Activated CD4-positive, alpha-beta T cell treated with anti-CD3 and anti-CD28 coated beads, Interleukin-2, amount 10 ng/mL, durations not matched to agents 24 days and 14 days (primary cell): ENCODE results near the gene ITGA2B. TPM values are rescaled to one million over a fixed set of nuclear protein-coding genes. Genes with fewer than 3 reads are reported as not detected.

Source experiments
- DNase-seq: peaks from one replicate; pipeline ENCODE4 v3.0.0; 2022
- H3K27ac Mint-ChIP-seq: one replicate; pipeline ENCODE4 v1.8.0; 2022; ENCODE audit warnings: mild to moderate bottlenecking, mixed read lengths
- H3K27me3 Mint-ChIP-seq: one replicate; pipeline ENCODE4 v1.8.0; 2022; ENCODE audit warnings: mixed read lengths
- H3K36me3 Mint-ChIP-seq: one replicate; pipeline ENCODE4 v1.8.0; 2022; ENCODE audit warnings: low read depth, mild to moderate bottlenecking, mixed read lengths
- H3K4me1 Mint-ChIP-seq: one replicate; pipeline ENCODE4 v1.8.0; 2021; ENCODE audit warnings: mixed read lengths
- H3K4me3 Mint-ChIP-seq: one replicate; pipeline ENCODE4 v1.8.0; 2022; ENCODE audit warnings: mild to moderate bottlenecking, moderate library complexity, mixed read lengths
- H3K9me3 Mint-ChIP-seq: one replicate; pipeline ENCODE4 v1.8.0; 2021; ENCODE audit warnings: mixed read lengths
- intact Hi-C: fragments of 100-400 bp; cut with micrococcal nuclease; formaldehyde crosslinking; loops from one replicate; pipeline ENCODE4 v1.15.1; 2023
- total RNA-seq: library from RNA; stranded (reverse); gene quantifications from 2 replicates; pipeline ENCODE4 v1.2.3, GENCODE V29; 2022

Gene ITGA2B
- 0.65 and 0.85 TPM in 2 replicates for total RNA-seq

DNA sequence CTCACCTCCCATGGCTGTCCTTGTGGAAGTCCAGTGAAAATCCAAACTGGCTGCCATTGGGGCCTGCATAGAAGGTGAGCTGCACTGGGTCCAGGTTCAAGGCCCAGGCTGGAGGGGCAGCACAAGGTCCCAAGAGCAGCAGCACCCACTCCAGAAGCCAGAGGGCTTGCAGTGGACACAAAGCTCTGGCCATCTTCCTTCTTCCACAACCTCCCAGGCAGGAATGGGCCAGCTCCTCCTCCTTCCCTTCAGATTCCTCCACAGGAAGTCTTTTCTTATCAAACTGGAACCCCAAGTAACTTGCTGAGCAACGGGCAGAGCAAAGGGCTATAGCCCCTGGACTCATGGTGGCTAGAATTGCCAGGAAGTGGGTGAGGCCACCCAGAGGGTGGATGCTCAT is at the start of gene ITGA2B:
TSS of gene ITGA2B (minus strand) at position 369 of the 400 bp plus-strand sequence. CDS start at position 193, 176 bp downstream.
- H3K9me3 Mint-ChIP-seq, result no peaks in the 10 kb centered on the region
- intact Hi-C loops, result loop anchor here (10.0 kb wide), 1 partner anchor 116 kb away; the partner anchor contains the start of gene GPATCH8
- DNase-seq, result no peak
- H3K4me1 Mint-ChIP-seq, result peaks cover 19% of the 10 kb centered on the region
- H3K27me3 Mint-ChIP-seq, result peaks cover 9% of the 10 kb centered on the region
- no peaks in the 10 kb centered on the region for H3K36me3 Mint-ChIP-seq
- H3K4me3 Mint-ChIP-seq, result no peak within 1 kb of the TSS
- H3K27ac Mint-ChIP-seq, result no peak within 1 kb of the TSS

GRCh38 chr17:44439168-44439567 is 49.7 kb upstream of the ITGA2B start:
- H3K4me1 Mint-ChIP-seq, result peaks cover 12% of the 10 kb centered on the region
- intact Hi-C loops, result no loop called here
- no peaks in the 10 kb centered on the region for H3K27me3 Mint-ChIP-seq
- no peak overlapping the region for H3K27ac Mint-ChIP-seq
- no peak overlapping the region for H3K4me3 Mint-ChIP-seq
- peaks cover 22% of the 10 kb centered on the region for H3K36me3 Mint-ChIP-seq
- H3K9me3 Mint-ChIP-seq, result no peaks in the 10 kb centered on the region
- DNase-seq, result no peak

DNA sequence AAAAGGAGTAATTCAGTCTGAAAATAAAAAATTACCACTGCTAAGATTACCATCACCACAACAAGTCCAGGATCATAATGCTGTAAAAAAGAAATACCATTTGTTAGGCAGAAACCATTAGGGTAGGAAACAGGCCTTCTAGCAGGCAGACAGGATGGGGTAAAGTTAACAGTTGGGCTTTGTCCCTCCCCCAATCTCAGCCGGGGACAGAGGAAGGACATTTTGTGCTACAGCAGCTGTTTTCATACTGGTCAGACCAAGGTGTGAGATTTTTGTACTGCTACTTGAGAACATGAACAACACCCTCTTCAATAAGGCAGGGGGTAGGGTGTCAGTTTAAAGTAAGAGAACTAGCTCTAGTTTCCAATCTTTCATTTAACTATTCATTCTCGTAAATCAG is 49.2 kb upstream of the ITGA2B start:
- Mint-ChIP-seq H3K27me3 (no peaks in the 10 kb centered on the region), H3K36me3 (peaks cover 24% of the 10 kb centered on the region), H3K4me3 (no peak overlapping the region), H3K27ac (no peak overlapping the region), H3K9me3 (no peaks in the 10 kb centered on the region), H3K4me1 (peaks cover 12% of the 10 kb centered on the region)
- intact Hi-C loops, result no loop called here
- no peak for DNase-seq

GRCh38 chr17:44436336-44436735 is 46.9 kb upstream of the ITGA2B start:
- H3K9me3 Mint-ChIP-seq, result no peaks in the 10 kb centered on the region
- H3K4me3 Mint-ChIP-seq, result no peak overlapping the region
- no peak overlapping the region for H3K27ac Mint-ChIP-seq
- H3K36me3 Mint-ChIP-seq, result peaks cover 41% of the 10 kb centered on the region
- DNase-seq, result no peak
- intact Hi-C loops, result no loop called here
- H3K27me3 Mint-ChIP-seq, result no peaks in the 10 kb centered on the region
- peaks cover 12% of the 10 kb centered on the region for H3K4me1 Mint-ChIP-seq

- Mint-ChIP-seq H3K4me1 (no peaks in the 10 kb centered on the region), H3K27me3 (no peaks in the 10 kb centered on the region), H3K4me3 (no peak overlapping the region), H3K27ac (no peak overlapping the region), H3K9me3 (no peaks in the 10 kb centered on the region), H3K36me3 (peaks cover 41% of the 10 kb centered on the region)
- no peak for DNase-seq
- intact Hi-C loops, result no loop called here
Observed at GRCh38 chr17:44432254-44433157, 43.1 kb upstream of the ITGA2B start.

- no peak overlapping the region for H3K4me3 Mint-ChIP-seq
- peak overlapping the region; percentile 10 for H3K27ac Mint-ChIP-seq
- intact Hi-C loops, result no loop called here
Observed at GRCh38 chr17:44424828-44425461, 35.5 kb upstream of the ITGA2B start.

DNA sequence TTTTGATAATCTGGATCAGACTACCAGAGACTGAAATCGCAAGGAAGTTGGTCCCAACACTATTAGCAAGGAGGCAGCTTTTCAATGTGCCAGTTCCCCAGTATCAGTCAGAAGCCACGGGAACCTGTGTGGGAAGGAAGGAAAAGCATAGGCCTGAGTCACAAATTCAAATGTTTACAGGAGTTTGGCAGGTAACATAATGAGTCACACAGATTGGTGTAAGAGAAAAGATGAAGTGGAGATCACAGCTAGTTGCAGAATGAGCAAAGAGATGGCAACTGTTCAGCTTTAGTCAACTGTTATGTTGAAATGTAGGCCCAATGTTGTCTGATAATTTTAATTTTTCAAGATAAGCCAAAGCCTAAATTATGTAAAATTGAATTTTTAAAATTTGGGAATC is 28.1 kb upstream of the ITGA2B start:
- H3K4me3 Mint-ChIP-seq, result no peak overlapping the region

More at GRCh38 chr17:44424828-44425461, 35.5 kb upstream of the ITGA2B start:
- Mint-ChIP-seq H3K9me3 (no peaks in the 10 kb centered on the region), H3K27me3 (no peaks in the 10 kb centered on the region), H3K4me1 (peaks cover 21% of the 10 kb centered on the region), H3K36me3 (peaks cover 31% of the 10 kb centered on the region)
- no peak for DNase-seq

GRCh38 chr17:44416558-44417289 is 27.3 kb upstream of the ITGA2B start:
- intact Hi-C loops, result no loop called here
- peaks cover 31% of the 10 kb centered on the region for H3K36me3 Mint-ChIP-seq
- DNase-seq, result no peak
- no peak overlapping the region for H3K4me3 Mint-ChIP-seq
- H3K9me3 Mint-ChIP-seq, result no peaks in the 10 kb centered on the region
- H3K27ac Mint-ChIP-seq, result no peak overlapping the region
- peaks cover 12% of the 10 kb centered on the region for H3K4me1 Mint-ChIP-seq
- H3K27me3 Mint-ChIP-seq, result no peaks in the 10 kb centered on the region

More for the DNA sequence above, 28.1 kb upstream of the ITGA2B start:
- Mint-ChIP-seq H3K4me1 (peaks cover 12% of the 10 kb centered on the region), H3K27me3 (no peaks in the 10 kb centered on the region), H3K36me3 (peaks cover 31% of the 10 kb centered on the region), H3K9me3 (no peaks in the 10 kb centered on the region), H3K27ac (peak overlapping the region; percentile 85)
- DNase-seq, result no peak
- intact Hi-C loops, result no loop called here

GRCh38 chr17:44414394-44415155 is 25.1 kb upstream of the ITGA2B start:
- Mint-ChIP-seq H3K36me3 (peaks cover 26% of the 10 kb centered on the region), H3K27ac (no peak overlapping the region), H3K27me3 (no peaks in the 10 kb centered on the region), H3K4me3 (no peak overlapping the region), H3K4me1 (peaks cover 12% of the 10 kb centered on the region), H3K9me3 (no peaks in the 10 kb centered on the region)
- intact Hi-C loops, result no loop called here
- DNase-seq, result no peak

DNA sequence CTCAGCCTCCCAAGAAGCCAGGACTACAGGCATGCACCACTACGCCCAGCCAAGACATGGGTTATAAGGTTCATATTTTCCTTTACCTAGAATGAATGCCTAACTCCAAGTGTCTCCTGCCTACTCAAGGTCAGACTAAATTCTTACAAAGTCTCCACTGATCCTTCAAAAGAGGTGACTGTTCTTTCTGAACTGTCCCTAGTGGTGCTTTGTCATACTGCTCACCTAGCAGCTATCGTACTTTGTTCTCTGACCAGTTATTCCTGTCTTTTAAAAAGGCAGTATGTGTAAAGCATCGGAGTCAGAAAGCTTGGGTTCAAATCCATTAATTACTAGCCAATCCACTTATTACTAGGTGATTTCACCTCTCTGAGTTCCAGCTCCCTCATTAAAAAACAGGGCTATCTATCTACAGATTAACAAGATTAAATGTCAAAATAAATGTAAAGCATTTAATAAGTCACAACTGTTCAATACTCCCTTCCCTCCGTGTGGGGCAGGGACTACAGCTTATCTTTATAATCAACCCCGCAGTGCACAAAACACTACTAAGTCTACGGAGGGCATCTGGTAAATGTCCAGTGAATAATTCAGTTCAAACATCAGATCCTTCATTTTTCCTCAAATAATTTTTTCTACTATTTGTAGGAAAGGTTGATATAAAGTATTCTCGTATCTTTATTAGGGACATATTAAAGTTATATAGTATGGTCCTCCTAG is 20.0 kb upstream of the ITGA2B start:
- Mint-ChIP-seq H3K36me3 (peaks cover 8% of the 10 kb centered on the region), H3K9me3 (no peaks in the 10 kb centered on the region), H3K27me3 (no peaks in the 10 kb centered on the region), H3K27ac (no peak overlapping the region), H3K4me3 (no peak overlapping the region), H3K4me1 (no peaks in the 10 kb centered on the region)
- intact Hi-C loops, result no loop called here
- no peak for DNase-seq

DNA sequence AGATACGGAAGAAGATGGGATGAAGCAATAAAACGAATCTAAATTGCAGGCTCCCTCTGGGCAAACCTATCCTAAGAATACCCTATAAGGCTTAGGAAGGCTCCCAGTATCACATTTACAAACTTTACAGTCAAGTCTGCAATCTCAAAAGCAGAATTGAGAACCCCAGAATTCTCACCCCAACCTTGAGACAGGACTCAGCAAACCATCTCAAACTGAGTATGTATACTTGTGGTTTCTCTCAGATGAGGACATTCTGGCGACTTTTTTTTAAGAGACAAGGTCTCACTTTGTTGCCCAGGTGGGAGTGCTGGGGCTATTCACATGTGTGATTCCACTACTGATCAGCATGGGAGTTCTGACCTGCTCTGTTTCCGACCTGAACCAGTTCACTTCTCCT is 19.3 kb upstream of the ITGA2B start:
- no peaks in the 10 kb centered on the region for H3K27me3 Mint-ChIP-seq
- no peak overlapping the region for H3K4me3 Mint-ChIP-seq
- intact Hi-C loops, result no loop called here
- H3K9me3 Mint-ChIP-seq, result no peaks in the 10 kb centered on the region
- DNase-seq, result no peak
- no peaks in the 10 kb centered on the region for H3K4me1 Mint-ChIP-seq
- H3K27ac Mint-ChIP-seq, result no peak overlapping the region
- H3K36me3 Mint-ChIP-seq, result peaks cover 6% of the 10 kb centered on the region

GRCh38 chr17:44402564-44403172 is 13.2 kb upstream of the ITGA2B start:
- H3K4me1 Mint-ChIP-seq, result peaks cover 4% of the 10 kb centered on the region
- no peaks in the 10 kb centered on the region for H3K27me3 Mint-ChIP-seq
- intact Hi-C loops, result no loop called here
- H3K36me3 Mint-ChIP-seq, result peaks cover 32% of the 10 kb centered on the region
- no peak overlapping the region for H3K27ac Mint-ChIP-seq
- no peaks in the 10 kb centered on the region for H3K9me3 Mint-ChIP-seq
- no peak overlapping the region for H3K4me3 Mint-ChIP-seq
- no peak for DNase-seq
